ENCODE measurements around the gene TMEM63C. TPM values are rescaled to one million over a fixed set of nuclear protein-coding genes. Genes with fewer than 3 reads are reported as not detected.

The TMEM63C gene
- total RNA-seq (4.9 and 5.1 TPM in 2 replicates), polyA plus RNA-seq (5.4 and 9.7 TPM in 2 replicates)

- H3K36me3 ChIP-seq (replicated peaks; ENCODE audit: insufficient read depth, low read depth), result no peaks in the 10 kb centered on the region
- H3K27ac ChIP-seq, result no peak within 1 kb of the TSS
- H4K20me1 ChIP-seq (ENCODE audit: insufficient read depth, poor library complexity, severe bottlenecking), result no peaks in the 10 kb centered on the region
- H3K79me2 ChIP-seq, result no peaks in the 10 kb centered on the region
- no peaks in the 10 kb centered on the region for H3K9me2 ChIP-seq (replicated peaks; ENCODE audit: insufficient read depth)
- no peak for TF ChIP-seq CTCF (IDR thresholded peaks at IDR 0.05; ENCODE audit: poor library complexity)
- TF ChIP-seq EZH2phosphoT487 (IDR thresholded peaks at IDR 0.05; ENCODE audit: low read depth, severe bottlenecking, unreplicated experiment), result no peak
- TF ChIP-seq EZH2 (IDR thresholded peaks at IDR 0.05; ENCODE audit: borderline replicate concordance), result no peak
- H3K9me3 ChIP-seq (ENCODE audit: low read depth), result no peaks in the 10 kb centered on the region
- H3K4me1 ChIP-seq (ENCODE audit: insufficient read depth), result peaks cover 29% of the 10 kb centered on the region
- peak within 1 kb of the TSS; percentile 94 for H3K4me2 ChIP-seq
- WGBS (ENCODE audit: low lambda C conversion rate, missing lambda C conversion rate), result under 1% methylated on average over 32 of the region's 46 CpGs
- peak within 1 kb of the TSS; percentile 28 for H3K4me3 ChIP-seq
- H2AFZ ChIP-seq, result peak within 1 kb of the TSS; percentile 51
- peak; percentile 92 for DNase-seq (ENCODE audit: low spot score)
- no peaks in the 10 kb centered on the region for H3K27me3 ChIP-seq
Observed at GRCh38 chr14:77181603-77182437, at the start of gene TMEM63C. TSS of gene TMEM63C (plus strand) at chr14:77181798. CDS start at chr14:77218814, 37,016 bp downstream.

GRCh38 chr14:77131871-77132486 is 49.6 kb upstream of the TMEM63C start:
- H3K27ac ChIP-seq, result no peak overlapping the region
- H4K20me1 ChIP-seq (ENCODE audit: insufficient read depth, poor library complexity, severe bottlenecking), result no peaks in the 10 kb centered on the region
- 96% methylated on average over 5 of the region's 5 CpGs for WGBS (ENCODE audit: low lambda C conversion rate, missing lambda C conversion rate)
- H2AFZ ChIP-seq, result no peak overlapping the region
- no peak for DNase-seq (ENCODE audit: low spot score)
- H3K4me3 ChIP-seq, result no peak overlapping the region
- H3K9me2 ChIP-seq (replicated peaks; ENCODE audit: insufficient read depth), result no peaks in the 10 kb centered on the region
- no peak overlapping the region for H3K4me2 ChIP-seq
- no peak for TF ChIP-seq CTCF (IDR thresholded peaks at IDR 0.05; ENCODE audit: poor library complexity)
- TF ChIP-seq EZH2 (IDR thresholded peaks at IDR 0.05; ENCODE audit: borderline replicate concordance), result no peak
- TF ChIP-seq EZH2phosphoT487 (IDR thresholded peaks at IDR 0.05; ENCODE audit: low read depth, severe bottlenecking, unreplicated experiment), result no peak
- H3K79me2 ChIP-seq, result no peaks in the 10 kb centered on the region
- H3K36me3 ChIP-seq (replicated peaks; ENCODE audit: insufficient read depth, low read depth), result no peaks in the 10 kb centered on the region
- H3K4me1 ChIP-seq (ENCODE audit: insufficient read depth), result no peaks in the 10 kb centered on the region
- peaks cover 37% of the 10 kb centered on the region for H3K27me3 ChIP-seq
- no peaks in the 10 kb centered on the region for H3K9me3 ChIP-seq (ENCODE audit: low read depth)

GRCh38 chr14:77133720-77134338 is 47.8 kb upstream of the TMEM63C start:
- DNase-seq (ENCODE audit: low spot score), result peak; percentile 88
- no peak overlapping the region for H3K4me2 ChIP-seq
- 25% methylated on average over 22 of the region's 22 CpGs for WGBS (ENCODE audit: low lambda C conversion rate, missing lambda C conversion rate)
- H3K27me3 ChIP-seq, result peaks cover 40% of the 10 kb centered on the region
- no peak overlapping the region for H3K27ac ChIP-seq
- no peaks in the 10 kb centered on the region for H3K36me3 ChIP-seq (replicated peaks; ENCODE audit: insufficient read depth, low read depth)
- no peaks in the 10 kb centered on the region for H3K79me2 ChIP-seq
- H3K4me1 ChIP-seq (ENCODE audit: insufficient read depth), result no peaks in the 10 kb centered on the region
- no peak overlapping the region for H2AFZ ChIP-seq
- H3K9me2 ChIP-seq (replicated peaks; ENCODE audit: insufficient read depth), result no peaks in the 10 kb centered on the region
- TF ChIP-seq EZH2phosphoT487 (IDR thresholded peaks at IDR 0.05; ENCODE audit: low read depth, severe bottlenecking, unreplicated experiment) (no peak), EZH2 (IDR thresholded peaks at IDR 0.05; ENCODE audit: borderline replicate concordance) (no peak), CTCF (IDR thresholded peaks at IDR 0.05; ENCODE audit: poor library complexity) (no peak)
- H3K4me3 ChIP-seq, result no peak overlapping the region
- H4K20me1 ChIP-seq (ENCODE audit: insufficient read depth, poor library complexity, severe bottlenecking), result no peaks in the 10 kb centered on the region
- H3K9me3 ChIP-seq (ENCODE audit: low read depth), result no peaks in the 10 kb centered on the region

Data from hepatocyte (in vitro differentiated cells).